GM23338 (cell line): Measurements from ENCODE around the gene ABO.

Experiments used
- CREB1 ChIP-seq: fragments of 250-450 bp; sonication (Bioruptor Pico); IDR thresholded peaks from 2 replicates; pipeline ENCODE4 v1.5.0; 2020; ENCODE audit warnings: low read depth, mild to moderate bottlenecking, moderate library complexity
- JUNB ChIP-seq: IDR thresholded peaks from one replicate; pipeline ENCODE4 v1.6.1; 2016; ENCODE audit warnings: antibody characterized with exemption; ENCODE audit not compliant: unreplicated experiment
- POLR2AphosphoS5 ChIP-seq: IDR thresholded peaks from 2 replicates; pipeline ENCODE4 v1.6.1; 2016; ENCODE audit warnings: antibody characterized with exemption, low read depth
- REST ChIP-seq: IDR thresholded peaks from one replicate; pipeline ENCODE4 v1.6.1; 2018; ENCODE audit warnings: antibody characterized with exemption; ENCODE audit not compliant: unreplicated experiment
- ZNF114 ChIP-seq: fragments of 250-450 bp; sonication (Bioruptor Pico); IDR thresholded peaks from 2 replicates; pipeline ENCODE4 v1.5.0; 2020; ENCODE audit warnings: mild to moderate bottlenecking, moderate library complexity
- TF ChIP-seq, protein P1 (sequence below): IDR thresholded peaks from 2 replicates; pipeline ENCODE4 v1.6.1; 2016; ENCODE audit warnings: antibody characterized with exemption
- TF ChIP-seq, protein P2 (sequence below), 2 experiments: fragments of 200-600 bp in 1 of 2; sonication (generic) in 1 of 2; conservative IDR thresholded peaks; 2 replicates each; pipeline versions ENCODE4 v1.5.1 to v1.6.1; 2016 to 2017; ENCODE audit warnings: antibody characterized with exemption in 2 of 2, low read depth in 2 of 2, mild to moderate bottlenecking in 2 of 2, moderate library complexity in 1 of 2
- TF ChIP-seq, protein P3 (sequence below): fragments of 250-450 bp; sonication (Bioruptor Pico); IDR thresholded peaks from 2 replicates; pipeline ENCODE4 v1.5.0; 2020; ENCODE audit warnings: mild to moderate bottlenecking, moderate library complexity

DNA sequence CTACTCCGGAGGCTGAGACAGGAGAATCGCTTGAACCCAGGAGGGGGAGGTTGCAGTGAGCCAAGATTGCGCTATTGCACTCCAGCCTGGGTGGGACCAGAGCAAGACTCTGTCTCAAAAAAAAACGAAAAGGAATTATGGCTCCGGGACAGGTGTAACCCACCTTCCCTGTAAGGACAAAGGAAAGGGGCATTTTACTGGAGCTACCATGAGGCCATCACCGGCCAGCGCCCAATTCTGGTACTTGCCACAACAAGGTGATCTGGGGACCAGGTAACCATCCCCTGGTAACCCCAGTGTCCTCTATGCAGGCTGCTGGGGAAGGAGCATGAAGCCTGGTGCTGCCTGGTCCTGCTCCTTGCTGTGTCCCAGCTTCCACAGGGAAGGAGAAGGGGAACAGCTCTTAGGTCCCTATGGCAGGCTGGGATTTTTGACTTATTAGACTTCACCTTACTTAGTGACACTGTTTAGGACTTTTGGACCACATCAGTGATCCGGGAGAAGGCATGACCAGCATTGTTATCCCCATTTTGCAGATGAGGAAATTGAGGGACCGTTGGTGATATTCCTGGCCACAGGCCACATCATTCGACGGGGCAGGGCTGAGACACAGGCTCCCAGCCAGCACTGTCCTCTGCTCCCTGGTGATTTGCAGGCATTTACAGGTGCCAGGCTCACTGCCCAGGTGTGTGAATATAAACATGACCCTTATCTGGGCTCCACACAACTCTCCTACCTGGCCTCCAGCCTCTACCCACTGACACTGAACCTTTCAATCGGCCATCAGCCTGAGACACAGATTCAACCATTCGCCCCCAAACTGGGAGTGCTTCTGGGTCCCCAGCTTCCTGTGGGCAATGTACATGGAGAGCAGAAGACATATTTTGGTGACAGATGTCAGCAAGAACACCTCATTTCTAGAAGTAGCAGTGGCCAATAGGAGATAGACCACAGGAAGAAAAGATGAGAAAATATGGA lies 26.5 kb upstream of the ABO start:
- TF ChIP-seq, protein P1, sequence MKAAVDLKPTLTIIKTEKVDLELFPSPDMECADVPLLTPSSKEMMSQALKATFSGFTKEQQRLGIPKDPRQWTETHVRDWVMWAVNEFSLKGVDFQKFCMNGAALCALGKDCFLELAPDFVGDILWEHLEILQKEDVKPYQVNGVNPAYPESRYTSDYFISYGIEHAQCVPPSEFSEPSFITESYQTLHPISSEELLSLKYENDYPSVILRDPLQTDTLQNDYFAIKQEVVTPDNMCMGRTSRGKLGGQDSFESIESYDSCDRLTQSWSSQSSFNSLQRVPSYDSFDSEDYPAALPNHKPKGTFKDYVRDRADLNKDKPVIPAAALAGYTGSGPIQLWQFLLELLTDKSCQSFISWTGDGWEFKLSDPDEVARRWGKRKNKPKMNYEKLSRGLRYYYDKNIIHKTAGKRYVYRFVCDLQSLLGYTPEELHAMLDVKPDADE: no peak
- no peak for TF ChIP-seq POLR2AphosphoS5
- TF ChIP-seq, protein P2, sequence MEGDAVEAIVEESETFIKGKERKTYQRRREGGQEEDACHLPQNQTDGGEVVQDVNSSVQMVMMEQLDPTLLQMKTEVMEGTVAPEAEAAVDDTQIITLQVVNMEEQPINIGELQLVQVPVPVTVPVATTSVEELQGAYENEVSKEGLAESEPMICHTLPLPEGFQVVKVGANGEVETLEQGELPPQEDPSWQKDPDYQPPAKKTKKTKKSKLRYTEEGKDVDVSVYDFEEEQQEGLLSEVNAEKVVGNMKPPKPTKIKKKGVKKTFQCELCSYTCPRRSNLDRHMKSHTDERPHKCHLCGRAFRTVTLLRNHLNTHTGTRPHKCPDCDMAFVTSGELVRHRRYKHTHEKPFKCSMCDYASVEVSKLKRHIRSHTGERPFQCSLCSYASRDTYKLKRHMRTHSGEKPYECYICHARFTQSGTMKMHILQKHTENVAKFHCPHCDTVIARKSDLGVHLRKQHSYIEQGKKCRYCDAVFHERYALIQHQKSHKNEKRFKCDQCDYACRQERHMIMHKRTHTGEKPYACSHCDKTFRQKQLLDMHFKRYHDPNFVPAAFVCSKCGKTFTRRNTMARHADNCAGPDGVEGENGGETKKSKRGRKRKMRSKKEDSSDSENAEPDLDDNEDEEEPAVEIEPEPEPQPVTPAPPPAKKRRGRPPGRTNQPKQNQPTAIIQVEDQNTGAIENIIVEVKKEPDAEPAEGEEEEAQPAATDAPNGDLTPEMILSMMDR (conservative IDR thresholded peaks at IDR 0.05; ENCODE audit: low read depth in 2 of 2): no peak
- TF ChIP-seq JUNB: no peak
- TF ChIP-seq REST: no peak
- TF ChIP-seq, protein P3, sequence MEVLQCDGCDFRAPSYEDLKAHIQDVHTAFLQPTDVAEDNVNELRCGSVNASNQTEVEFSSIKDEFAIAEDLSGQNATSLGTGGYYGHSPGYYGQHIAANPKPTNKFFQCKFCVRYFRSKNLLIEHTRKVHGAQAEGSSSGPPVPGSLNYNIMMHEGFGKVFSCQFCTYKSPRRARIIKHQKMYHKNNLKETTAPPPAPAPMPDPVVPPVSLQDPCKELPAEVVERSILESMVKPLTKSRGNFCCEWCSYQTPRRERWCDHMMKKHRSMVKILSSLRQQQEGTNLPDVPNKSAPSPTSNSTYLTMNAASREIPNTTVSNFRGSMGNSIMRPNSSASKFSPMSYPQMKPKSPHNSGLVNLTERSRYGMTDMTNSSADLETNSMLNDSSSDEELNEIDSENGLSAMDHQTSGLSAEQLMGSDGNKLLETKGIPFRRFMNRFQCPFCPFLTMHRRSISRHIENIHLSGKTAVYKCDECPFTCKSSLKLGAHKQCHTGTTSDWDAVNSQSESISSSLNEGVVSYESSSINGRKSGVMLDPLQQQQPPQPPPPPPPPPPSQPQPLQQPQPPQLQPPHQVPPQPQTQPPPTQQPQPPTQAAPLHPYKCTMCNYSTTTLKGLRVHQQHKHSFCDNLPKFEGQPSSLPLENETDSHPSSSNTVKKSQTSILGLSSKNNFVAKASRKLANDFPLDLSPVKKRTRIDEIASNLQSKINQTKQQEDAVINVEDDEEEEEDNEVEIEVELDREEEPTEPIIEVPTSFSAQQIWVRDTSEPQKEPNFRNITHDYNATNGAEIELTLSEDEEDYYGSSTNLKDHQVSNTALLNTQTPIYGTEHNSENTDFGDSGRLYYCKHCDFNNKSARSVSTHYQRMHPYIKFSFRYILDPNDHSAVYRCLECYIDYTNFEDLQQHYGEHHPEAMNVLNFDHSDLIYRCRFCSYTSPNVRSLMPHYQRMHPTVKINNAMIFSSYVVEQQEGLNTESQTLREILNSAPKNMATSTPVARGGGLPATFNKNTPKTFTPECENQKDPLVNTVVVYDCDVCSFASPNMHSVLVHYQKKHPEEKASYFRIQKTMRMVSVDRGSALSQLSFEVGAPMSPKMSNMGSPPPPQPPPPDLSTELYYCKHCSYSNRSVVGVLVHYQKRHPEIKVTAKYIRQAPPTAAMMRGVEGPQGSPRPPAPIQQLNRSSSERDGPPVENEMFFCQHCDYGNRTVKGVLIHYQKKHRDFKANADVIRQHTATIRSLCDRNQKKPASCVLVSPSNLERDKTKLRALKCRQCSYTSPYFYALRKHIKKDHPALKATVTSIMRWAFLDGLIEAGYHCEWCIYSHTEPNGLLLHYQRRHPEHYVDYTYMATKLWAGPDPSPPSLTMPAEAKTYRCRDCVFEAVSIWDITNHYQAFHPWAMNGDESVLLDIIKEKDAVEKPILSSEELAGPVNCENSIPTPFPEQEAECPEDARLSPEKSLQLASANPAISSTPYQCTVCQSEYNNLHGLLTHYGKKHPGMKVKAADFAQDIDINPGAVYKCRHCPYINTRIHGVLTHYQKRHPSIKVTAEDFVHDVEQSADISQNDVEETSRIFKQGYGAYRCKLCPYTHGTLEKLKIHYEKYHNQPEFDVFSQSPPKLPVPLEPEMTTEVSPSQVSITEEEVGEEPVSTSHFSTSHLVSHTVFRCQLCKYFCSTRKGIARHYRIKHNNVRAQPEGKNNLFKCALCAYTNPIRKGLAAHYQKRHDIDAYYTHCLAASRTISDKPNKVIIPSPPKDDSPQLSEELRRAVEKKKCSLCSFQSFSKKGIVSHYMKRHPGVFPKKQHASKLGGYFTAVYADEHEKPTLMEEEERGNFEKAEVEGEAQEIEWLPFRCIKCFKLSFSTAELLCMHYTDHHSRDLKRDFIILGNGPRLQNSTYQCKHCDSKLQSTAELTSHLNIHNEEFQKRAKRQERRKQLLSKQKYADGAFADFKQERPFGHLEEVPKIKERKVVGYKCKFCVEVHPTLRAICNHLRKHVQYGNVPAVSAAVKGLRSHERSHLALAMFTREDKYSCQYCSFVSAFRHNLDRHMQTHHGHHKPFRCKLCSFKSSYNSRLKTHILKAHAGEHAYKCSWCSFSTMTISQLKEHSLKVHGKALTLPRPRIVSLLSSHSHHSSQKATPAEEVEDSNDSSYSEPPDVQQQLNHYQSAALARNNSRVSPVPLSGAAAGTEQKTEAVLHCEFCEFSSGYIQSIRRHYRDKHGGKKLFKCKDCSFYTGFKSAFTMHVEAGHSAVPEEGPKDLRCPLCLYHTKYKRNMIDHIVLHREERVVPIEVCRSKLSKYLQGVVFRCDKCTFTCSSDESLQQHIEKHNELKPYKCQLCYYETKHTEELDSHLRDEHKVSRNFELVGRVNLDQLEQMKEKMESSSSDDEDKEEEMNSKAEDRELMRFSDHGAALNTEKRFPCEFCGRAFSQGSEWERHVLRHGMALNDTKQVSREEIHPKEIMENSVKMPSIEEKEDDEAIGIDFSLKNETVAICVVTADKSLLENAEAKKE (CRISPR knock-in tag): no peak
- no peak for TF ChIP-seq CREB1 (CRISPR knock-in tag)
- no peak for TF ChIP-seq ZNF114
